ENCODE data around the gene KIAA0930.
A peak's percentile ranks its signal among the peaks of the same experiment; 100 is the strongest.
"Not testable (repeated sequence)": the region's sequence is repeated elsewhere in the genome, so short reads cannot be mapped to it uniquely, and the experiment has no call there.

KIAA0930 gene

GRCh38 chr22:45262931-45263462, 22.3 kb upstream of the KIAA0930 start:
- no peak for DNase-seq

GRCh38 chr22:45262195-45262930, 21.7 kb upstream of the KIAA0930 start:
- no peak for DNase-seq

GRCh38 chr22:45261407-45262088, 20.9 kb upstream of the KIAA0930 start:
- DNase-seq = no peak

GRCh38 chr22:45260395-45260759, 19.7 kb upstream of the KIAA0930 start:
- not testable (repeated sequence) for DNase-seq

GRCh38 chr22:45259754-45260394, 19.2 kb upstream of the KIAA0930 start:
- no peak for DNase-seq

- not testable (repeated sequence) for DNase-seq
Observed at GRCh38 chr22:45257941-45258340, 17.2 kb upstream of the KIAA0930 start.

GRCh38 chr22:45254789-45255278, 14.1 kb upstream of the KIAA0930 start:
- no peak for DNase-seq

- DNase-seq = no peak
Observed at GRCh38 chr22:45254388-45254787, 13.7 kb upstream of the KIAA0930 start.

- no peak for DNase-seq
Observed at GRCh38 chr22:45253039-45253641, 12.4 kb upstream of the KIAA0930 start.

- DNase-seq = no peak
Observed at GRCh38 chr22:45251825-45252224, 11.1 kb upstream of the KIAA0930 start.

GRCh38 chr22:45248832-45249561, 8.3 kb upstream of the KIAA0930 start:
- no peak for DNase-seq

GRCh38 chr22:45246060-45246985, 5.6 kb upstream of the KIAA0930 start:
- no peak for DNase-seq

- no peak for DNase-seq
Observed at GRCh38 chr22:45244916-45245315, 4.2 kb upstream of the KIAA0930 start.

- DNase-seq = no peak
Observed at GRCh38 chr22:45242778-45243191, 2.1 kb upstream of the KIAA0930 start.

GRCh38 chr22:45240104-45240809, 437 bp downstream of the KIAA0930 start:
- peak; percentile 30 for DNase-seq

GRCh38 chr22:45239681-45240051, 1.0 kb downstream of the KIAA0930 start:
- DNase-seq = no peak

- no peak for DNase-seq
Observed at GRCh38 chr22:45238957-45239680, 1.6 kb downstream of the KIAA0930 start.

GRCh38 chr22:45238076-45238956, 2.4 kb downstream of the KIAA0930 start:
- no peak for DNase-seq
